Endodermal cell (in vitro differentiated cells): ENCODE measurements around the gene ZNF292. TPM values are rescaled to one million over a fixed set of nuclear protein-coding genes. Genes with fewer than 3 reads are reported as not detected.

Source experiments
- DNase-seq: peaks from one replicate; pipeline ENCODE4 v3.0.0-alpha.2; 2017
- H3K27ac ChIP-seq: 2 replicates; pipeline ENCODE4 v1.5.1; 2013; ENCODE audit warnings: mild to moderate bottlenecking, low read depth, low read length, moderate library complexity
- H3K27me3 ChIP-seq: 2 replicates; pipeline ENCODE4 v1.6.1; 2013; ENCODE audit warnings: mild to moderate bottlenecking, low read length, moderate library complexity; ENCODE audit not compliant: insufficient read depth, control insufficient read depth, poor library complexity, severe bottlenecking
- H3K36me3 ChIP-seq: 2 replicates; pipeline ENCODE4 v1.7.0; 2013; ENCODE audit warnings: mild to moderate bottlenecking, low read length, moderate library complexity; ENCODE audit not compliant: control insufficient read depth, insufficient read depth
- H3K4me1 ChIP-seq: one replicate; pipeline ENCODE4 v1.7.0; 2013; ENCODE audit warnings: low read length; ENCODE audit not compliant: control insufficient read depth, insufficient read depth
- H3K4me3 ChIP-seq: 2 replicates; pipeline ENCODE4 v1.5.1; 2013; ENCODE audit warnings: mild to moderate bottlenecking, low read length, moderate library complexity
- H3K9ac ChIP-seq: 2 replicates; pipeline ENCODE4 v1.6.1; 2013; ENCODE audit warnings: mild to moderate bottlenecking, low read length, moderate library complexity; ENCODE audit not compliant: poor library complexity, severe bottlenecking; ENCODE audit errors: extremely low read depth
- H3K9me3 ChIP-seq: 2 replicates; pipeline ENCODE4 v1.6.1; 2013; ENCODE audit warnings: mild to moderate bottlenecking, low read length, moderate library complexity; ENCODE audit not compliant: control insufficient read depth
- H3K27ac Mint-ChIP-seq: 2 replicates; pipeline ENCODE4 v1.8.0; 2020; ENCODE audit warnings: mixed read lengths
- H3K27me3 Mint-ChIP-seq: 2 replicates; pipeline ENCODE4 v1.8.0; 2021; ENCODE audit warnings: mild to moderate bottlenecking, mixed read lengths; ENCODE audit not compliant: insufficient read depth
- H3K36me3 Mint-ChIP-seq: 2 replicates; pipeline ENCODE4 v1.8.0; 2020; ENCODE audit warnings: low read depth, mixed read lengths
- H3K4me1 Mint-ChIP-seq: 2 replicates; pipeline ENCODE4 v1.8.0; 2020; ENCODE audit warnings: mixed read lengths
- H3K4me3 Mint-ChIP-seq: 2 replicates; pipeline ENCODE4 v1.8.0; 2020; ENCODE audit warnings: mild to moderate bottlenecking, moderate library complexity, mixed read lengths
- H3K9me3 Mint-ChIP-seq: 2 replicates; pipeline ENCODE4 v1.8.0; 2020; ENCODE audit warnings: mild to moderate bottlenecking, mixed read lengths
- CTCF ChIP-seq: fragments of 200-600 bp; sonication (generic); conservative IDR thresholded peaks from 2 replicates; pipeline ENCODE4 v1.5.0; 2021; ENCODE audit warnings: antibody characterized with exemption, mild to moderate bottlenecking
- WGBS, 2 experiments: methylation state at CpG; one replicate each; pipeline versions ENCODE4 v1.1.5 to v1.1.7; 2013; ENCODE audit warnings: missing lambda C conversion rate in 2 of 2, mixed read lengths in 1 of 2; ENCODE audit not compliant: insufficient coverage in 1 of 2, insufficient read length in 1 of 2; 5-methylcytosine and 5-hydroxymethylcytosine counted together
- total RNA-seq, 2 donors: library from RNA; stranded (reverse); fragmentation: NEBNext Ultra II Directional in 1 of 2; extraction: Animal tissue kit (Norgen Biotek cat#: 25700) in 1 of 2; gene quantifications; 2 replicates in 1 of 2; 3 replicates in 1 of 2; pipeline ENCODE4 v1.2.1, GENCODE V29; 2021

Gene ZNF292
- total RNA-seq, 2 donors from 2014 or later = 45.9 to 50.2 TPM

GRCh38 chr6:87264481-87264880, 109.1 kb downstream of the ZNF292 start:
- Histone ChIP-seq H3K27me3 (no peaks in the 10 kb centered on the region), H3K4me1 (no peaks in the 10 kb centered on the region), H3K9ac (no peak overlapping the region), H3K4me3 (no peak overlapping the region), H3K9me3 (peaks cover 7% of the 10 kb centered on the region), H3K27ac (no peak overlapping the region), H3K36me3 (peaks cover 24% of the 10 kb centered on the region)
- no peak overlapping the region for H3K4me3 Mint-ChIP-seq
- peaks cover 15% of the 10 kb centered on the region for H3K36me3 Mint-ChIP-seq
- TF ChIP-seq CTCF = no peak
- no peaks in the 10 kb centered on the region for H3K27me3 Mint-ChIP-seq
- no peak for DNase-seq
- WGBS, 2 experiments = 69 to 82% methylated on average over 2 of the region's 2 CpGs
- no peak overlapping the region for H3K27ac Mint-ChIP-seq
- H3K9me3 Mint-ChIP-seq = peaks cover 2% of the 10 kb centered on the region
- H3K4me1 Mint-ChIP-seq = no peaks in the 10 kb centered on the region

GRCh38 chr6:87274660-87275274, 119.4 kb downstream of the ZNF292 start:
- no peaks in the 10 kb centered on the region for H3K4me1 Mint-ChIP-seq

GRCh38 chr6:87276624-87277023, 121.3 kb downstream of the ZNF292 start:
- H3K36me3 Mint-ChIP-seq = peaks cover 2% of the 10 kb centered on the region
- WGBS, 2 experiments = no CpG with 5 or more reads among the region's 1 CpG
- Histone ChIP-seq H3K27me3 (no peaks in the 10 kb centered on the region), H3K9ac (no peak overlapping the region), H3K27ac (no peak overlapping the region), H3K9me3 (no peaks in the 10 kb centered on the region), H3K4me1 (no peaks in the 10 kb centered on the region), H3K4me3 (no peak overlapping the region), H3K36me3 (no peaks in the 10 kb centered on the region)
- no peaks in the 10 kb centered on the region for H3K27me3 Mint-ChIP-seq
- H3K4me3 Mint-ChIP-seq = no peak overlapping the region
- no peak overlapping the region for H3K27ac Mint-ChIP-seq
- H3K4me1 Mint-ChIP-seq = no peaks in the 10 kb centered on the region
- H3K9me3 Mint-ChIP-seq = peaks cover 2% of the 10 kb centered on the region
- DNase-seq = no peak
- TF ChIP-seq CTCF = no peak

More at GRCh38 chr6:87274660-87275274, 119.4 kb downstream of the ZNF292 start:
- Histone ChIP-seq H3K4me3 (no peak overlapping the region), H3K4me1 (no peaks in the 10 kb centered on the region), H3K27ac (no peak overlapping the region), H3K27me3 (no peaks in the 10 kb centered on the region), H3K36me3 (no peaks in the 10 kb centered on the region), H3K9ac (no peak overlapping the region), H3K9me3 (peaks cover 4% of the 10 kb centered on the region)
- Mint-ChIP-seq H3K27me3 (no peaks in the 10 kb centered on the region), H3K27ac (no peak overlapping the region), H3K36me3 (peaks cover 5% of the 10 kb centered on the region), H3K4me3 (no peak overlapping the region), H3K9me3 (peaks cover 8% of the 10 kb centered on the region)
- no peak for DNase-seq
- TF ChIP-seq CTCF = no peak
- WGBS, 2 experiments = 95 to 100% methylated on average over 3 to 7 of the region's 7 CpGs
